Hippocampal formation (tissue), 2 donors: Measurements from ENCODE around the gene NOP56.

ENCODE experiments used
- DNase-seq, 2 donors: peaks; one replicate each; lab custom pipeline; 2025; lab: John Stamatoyannopoulos, UW

The NOP56 gene, protein sequence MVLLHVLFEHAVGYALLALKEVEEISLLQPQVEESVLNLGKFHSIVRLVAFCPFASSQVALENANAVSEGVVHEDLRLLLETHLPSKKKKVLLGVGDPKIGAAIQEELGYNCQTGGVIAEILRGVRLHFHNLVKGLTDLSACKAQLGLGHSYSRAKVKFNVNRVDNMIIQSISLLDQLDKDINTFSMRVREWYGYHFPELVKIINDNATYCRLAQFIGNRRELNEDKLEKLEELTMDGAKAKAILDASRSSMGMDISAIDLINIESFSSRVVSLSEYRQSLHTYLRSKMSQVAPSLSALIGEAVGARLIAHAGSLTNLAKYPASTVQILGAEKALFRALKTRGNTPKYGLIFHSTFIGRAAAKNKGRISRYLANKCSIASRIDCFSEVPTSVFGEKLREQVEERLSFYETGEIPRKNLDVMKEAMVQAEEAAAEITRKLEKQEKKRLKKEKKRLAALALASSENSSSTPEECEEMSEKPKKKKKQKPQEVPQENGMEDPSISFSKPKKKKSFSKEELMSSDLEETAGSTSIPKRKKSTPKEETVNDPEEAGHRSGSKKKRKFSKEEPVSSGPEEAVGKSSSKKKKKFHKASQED

GRCh38 chr20:2651772-2652723, at the start of gene NOP56:
Gene NOP56 (plus strand): TSS chr20:2652632. CDS start chr20:2652661, 29 bp downstream.
- peak; percentile 93 to 94 for DNase-seq

GRCh38 chr20:2602746-2603145, 49.7 kb upstream of the NOP56 start:
- no peak for DNase-seq

GRCh38 chr20:2603816-2604505, 48.5 kb upstream of the NOP56 start:
- DNase-seq, result no peak

GRCh38 chr20:2604506-2604835, 48.0 kb upstream of the NOP56 start:
- no peak for DNase-seq

DNA sequence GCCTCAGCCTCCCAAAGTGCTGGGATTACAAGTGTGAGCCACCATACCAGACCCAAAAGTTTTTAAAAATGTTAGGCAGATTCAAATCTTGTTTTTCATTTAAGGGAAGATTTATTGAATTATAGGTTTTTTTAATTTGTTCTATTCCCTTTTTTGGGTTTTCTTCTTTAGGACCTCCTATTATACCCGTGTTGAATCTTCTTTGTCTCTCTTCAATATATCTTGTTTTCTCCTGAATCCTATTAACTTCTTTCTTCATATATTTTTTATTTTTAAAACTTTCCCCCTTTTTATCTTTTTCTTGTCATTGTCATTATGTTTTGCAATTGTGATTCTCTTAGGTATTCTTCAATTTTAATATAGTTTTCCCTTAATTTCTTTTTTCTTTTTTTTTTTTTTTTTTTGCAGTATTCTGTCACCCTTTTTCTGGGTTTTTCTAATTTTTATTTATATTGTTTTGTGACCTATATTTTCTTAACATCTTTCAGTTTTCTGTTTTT, 45.9 kb upstream of the NOP56 start:
- no peak for DNase-seq

DNA sequence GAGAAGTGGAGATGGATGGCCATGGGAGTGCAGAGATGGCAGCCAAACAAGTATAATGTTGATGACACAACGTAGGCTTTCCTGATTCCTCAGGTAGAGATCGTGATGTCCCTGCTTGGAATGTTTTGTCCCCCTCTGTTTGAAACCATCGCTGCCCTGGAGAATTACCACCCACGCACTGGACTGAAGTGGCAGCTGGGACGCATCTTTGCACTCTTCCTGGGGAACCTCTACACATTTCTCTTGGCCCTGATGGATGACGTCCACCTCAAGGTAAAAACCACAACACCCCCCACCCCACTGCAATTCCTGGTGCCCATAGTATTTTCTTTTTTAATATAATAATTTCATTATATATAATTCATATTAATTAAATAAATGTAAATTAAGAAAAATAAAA, 42.1 kb upstream of the NOP56 start:
- no peak for DNase-seq

- DNase-seq, result no peak
Measured at GRCh38 chr20:2610941-2611720, 41.3 kb upstream of the NOP56 start.

DNA sequence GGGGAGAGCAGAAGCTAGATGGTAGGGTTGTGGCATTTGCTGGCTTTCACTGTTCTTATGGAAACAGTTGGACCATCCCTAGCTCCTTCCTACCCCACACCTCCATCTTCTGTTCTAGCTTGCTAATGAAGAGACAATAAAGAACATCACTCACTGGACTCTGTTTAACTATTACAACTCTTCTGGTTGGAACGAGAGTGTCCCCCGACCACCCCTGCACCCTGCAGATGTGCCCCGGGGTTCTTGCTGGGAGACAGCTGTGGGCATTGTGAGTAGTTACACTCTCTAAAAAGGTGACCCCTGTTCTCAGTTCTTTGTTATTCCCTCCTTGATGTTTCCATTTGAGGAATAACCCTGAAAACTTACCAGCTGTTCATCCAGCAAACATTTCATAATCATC, 40.4 kb upstream of the NOP56 start:
- no peak for DNase-seq

GRCh38 chr20:2616634-2617033, 35.8 kb upstream of the NOP56 start:
- DNase-seq, result no peak

- no peak for DNase-seq
Measured at GRCh38 chr20:2617099-2617714, 35.2 kb upstream of the NOP56 start.

GRCh38 chr20:2618815-2619214, 33.6 kb upstream of the NOP56 start:
- DNase-seq, result no peak

DNA sequence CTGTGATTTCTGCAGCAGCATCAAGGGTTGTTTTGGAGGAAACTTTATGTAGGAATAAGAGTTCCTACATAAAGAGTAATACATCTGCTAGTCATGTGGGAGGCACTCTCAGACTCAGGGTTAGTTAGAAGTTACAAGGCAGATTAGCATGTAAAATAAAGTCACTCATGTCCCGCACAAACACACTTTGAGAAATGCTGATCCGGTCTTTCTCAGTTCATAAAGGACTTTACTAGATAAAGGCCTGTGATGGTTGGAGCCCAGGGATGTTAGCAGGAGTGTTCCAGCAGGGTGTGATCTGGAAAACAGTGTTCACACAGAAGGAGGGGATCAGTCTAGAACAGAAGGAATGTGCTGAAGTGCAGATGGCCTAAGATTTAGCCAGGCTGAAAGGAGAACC, 33.1 kb upstream of the NOP56 start:
- no peak for DNase-seq

GRCh38 chr20:2619961-2620595, 32.4 kb upstream of the NOP56 start:
- no peak for DNase-seq

DNA sequence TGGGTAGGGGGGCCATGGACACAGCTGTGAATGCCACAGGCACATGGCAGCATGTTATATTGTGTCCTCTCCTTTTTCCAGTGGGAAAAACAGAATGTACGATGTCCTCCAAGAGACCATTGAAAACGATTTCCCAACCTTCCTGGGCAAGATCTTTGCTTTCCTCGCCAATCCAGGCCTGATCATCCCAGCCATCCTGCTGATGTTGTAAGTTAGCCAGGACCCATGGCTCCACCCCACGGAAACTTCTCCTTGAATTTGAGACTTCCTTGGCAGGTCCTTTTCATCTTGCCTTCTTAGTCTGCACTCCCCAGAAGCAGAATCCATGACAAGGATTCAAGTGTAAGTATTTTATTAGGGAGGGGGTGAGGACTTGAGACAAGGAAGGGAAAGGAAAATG, 28.2 kb upstream of the NOP56 start:
- DNase-seq, result no peak

DNA sequence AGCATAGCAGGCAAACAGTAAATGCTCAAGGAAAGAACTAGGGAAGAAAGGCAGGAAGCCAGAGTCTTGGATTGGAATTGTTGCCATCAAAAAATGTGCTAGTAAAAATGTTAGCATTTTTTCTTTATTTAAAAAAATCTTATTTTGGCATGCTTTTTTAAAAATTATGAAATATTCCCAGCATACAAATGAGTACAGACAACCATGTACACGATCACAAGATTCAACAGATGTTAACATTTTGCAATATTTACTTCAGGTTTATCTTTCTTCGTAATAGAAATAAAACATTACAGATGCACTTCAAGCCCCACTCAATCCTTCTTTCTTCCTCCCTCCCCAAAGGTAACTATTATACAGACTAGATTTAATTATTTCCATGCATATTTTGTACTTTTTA, 27.4 kb upstream of the NOP56 start:
- no peak for DNase-seq

- no peak for DNase-seq
Measured at GRCh38 chr20:2626853-2627541, 25.4 kb upstream of the NOP56 start.

- DNase-seq, result no peak
Measured at GRCh38 chr20:2631228-2631627, 21.2 kb upstream of the NOP56 start.

DNA sequence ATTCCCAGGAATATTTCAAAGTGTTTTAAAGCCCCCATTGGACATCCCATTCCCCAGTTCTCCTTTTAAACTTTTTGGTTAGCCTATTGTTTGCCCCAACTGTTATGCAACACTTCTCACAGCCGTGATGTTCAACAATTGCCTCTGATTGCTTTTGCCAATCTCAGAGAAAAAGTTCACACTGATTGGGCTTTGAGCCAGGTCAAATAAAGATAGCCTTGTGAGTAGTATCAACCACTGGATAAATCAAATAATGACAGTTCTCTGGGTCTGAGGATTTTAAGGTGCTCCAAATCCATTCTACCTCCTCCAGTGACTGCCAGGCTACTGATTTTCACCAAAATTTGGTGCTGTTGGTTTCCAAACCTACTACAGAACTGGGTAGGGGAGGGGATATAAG, 19.1 kb upstream of the NOP56 start:
- no peak for DNase-seq

- DNase-seq, result no peak
Measured at GRCh38 chr20:2637246-2637645, 15.2 kb upstream of the NOP56 start.

DNA sequence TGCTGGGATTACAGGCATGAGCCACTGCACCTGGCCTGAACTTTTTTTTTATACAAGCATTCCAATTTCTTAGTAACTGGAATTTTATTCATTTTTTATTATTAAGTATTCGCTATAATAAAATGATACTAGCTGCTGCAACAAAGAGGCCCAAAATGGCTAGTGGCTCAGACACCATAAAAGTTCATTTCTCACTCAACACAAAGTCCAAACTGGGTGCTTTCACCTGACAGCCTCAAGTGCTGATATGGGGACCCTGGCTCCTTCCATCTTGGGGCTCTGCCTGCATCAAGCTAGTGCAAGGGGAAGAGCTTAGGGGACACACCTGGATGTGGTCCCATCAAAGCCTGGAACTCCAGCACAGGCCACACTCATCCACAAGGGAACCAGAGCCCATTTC, 12.2 kb upstream of the NOP56 start:
- no peak for DNase-seq
